Astrocyte of the cerebellum (primary cell): ENCODE data around the gene RHOT2.
"Not testable (repeated sequence)": the region's sequence is repeated elsewhere in the genome, so short reads cannot be mapped to it uniquely, and the experiment has no call there.

ENCODE experiments used
- DNase-seq: peaks from one replicate; pipeline ENCODE4 v3.0.0-alpha.2; 2011; ENCODE audit warnings: low read depth
- H3K4me3 ChIP-seq: 2 replicates; pipeline ENCODE4 v1.5.1; 2011; ENCODE audit warnings: mild to moderate bottlenecking, low read depth, low read length, moderate library complexity
- CTCF ChIP-seq: IDR thresholded peaks from 2 replicates; pipeline ENCODE4 v1.5.1; 2012; ENCODE audit warnings: low read length, low read depth, moderate library complexity, mild to moderate bottlenecking; ENCODE audit errors: missing control alignments
- in situ Hi-C: cut with HindIII; loops from 2 replicates; pipeline ENCODE4 v1.10.0; 2017; ENCODE audit warnings: low sequenced_read_pairs

The RHOT2 gene

GRCh38 chr16:708959-709358 lies 41.0 kb downstream of the RHOT2 start:
- in situ Hi-C loops, result no loop called here
- H3K4me3 ChIP-seq, result no peak overlapping the region
- no peak for TF ChIP-seq CTCF
- no peak for DNase-seq

- H3K4me3 ChIP-seq, result no peak overlapping the region
- no peak for TF ChIP-seq CTCF
- in situ Hi-C loops, result loop anchor here (10.0 kb wide), 1 partner anchor 265 kb away; the partner anchor contains the start of gene LMF1
- no peak for DNase-seq
Measured at GRCh38 chr16:709566-710499, 41.9 kb downstream of the RHOT2 start.

DNA sequence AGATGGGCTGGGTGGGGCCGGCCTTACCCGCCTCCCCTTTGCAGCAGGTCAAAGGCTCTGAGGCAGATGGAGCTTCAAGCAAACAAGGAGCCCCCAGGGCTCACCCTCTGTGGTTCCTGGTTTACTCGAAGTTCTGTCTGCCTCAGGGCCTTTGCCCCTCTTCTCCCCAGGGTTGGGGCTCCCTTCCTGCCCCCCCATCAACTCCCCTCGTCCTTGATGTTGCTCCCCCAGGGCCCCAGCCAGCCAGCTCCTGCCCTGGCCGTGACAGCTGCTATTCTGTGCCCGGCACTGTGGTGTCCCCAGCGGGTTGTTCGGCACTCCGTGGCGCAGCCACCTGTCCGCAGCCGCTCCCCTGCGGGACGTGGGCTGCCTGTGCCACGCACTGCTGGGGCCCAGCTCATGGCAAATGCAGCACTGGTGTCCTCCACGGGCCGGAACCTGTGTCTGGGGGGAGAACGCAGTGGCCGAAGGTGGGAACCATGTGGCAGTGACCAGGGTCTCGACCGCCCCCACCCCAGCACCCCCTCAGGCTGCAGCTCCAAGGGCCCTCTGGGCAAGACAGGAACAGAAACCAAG lies 42.7 kb downstream of the RHOT2 start:
- no peak for DNase-seq
- H3K4me3 ChIP-seq, result no peak overlapping the region
- in situ Hi-C loops, result loop anchor here (10.0 kb wide), 1 partner anchor 264 kb away; the partner anchor contains the start of gene LMF1
- no peak for TF ChIP-seq CTCF

DNA sequence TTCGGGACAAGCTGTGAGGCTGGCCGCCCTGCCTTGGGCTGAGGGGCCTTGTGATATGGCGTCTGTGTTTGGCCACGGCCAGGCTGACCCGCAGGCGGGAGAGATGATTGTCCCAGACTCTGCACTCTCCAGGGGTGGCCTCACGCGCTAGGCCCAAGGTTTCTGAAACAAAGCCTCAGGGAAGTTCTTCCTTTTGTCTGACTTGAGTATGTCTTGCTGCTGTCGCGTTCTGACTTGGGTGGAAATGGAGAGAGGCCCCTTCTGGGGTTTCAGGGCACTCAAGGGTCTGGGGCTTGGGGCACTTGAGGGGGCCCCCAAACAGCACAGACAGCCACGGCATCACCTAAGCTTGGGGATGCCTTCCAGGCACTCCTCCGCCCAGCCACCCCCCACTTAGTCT lies 43.2 kb downstream of the RHOT2 start:
- TF ChIP-seq CTCF, result no peak
- in situ Hi-C loops, result loop anchor here (10.0 kb wide), 1 partner anchor 264 kb away; the partner anchor contains the start of gene LMF1
- no peak overlapping the region for H3K4me3 ChIP-seq
- DNase-seq, result no peak

DNA sequence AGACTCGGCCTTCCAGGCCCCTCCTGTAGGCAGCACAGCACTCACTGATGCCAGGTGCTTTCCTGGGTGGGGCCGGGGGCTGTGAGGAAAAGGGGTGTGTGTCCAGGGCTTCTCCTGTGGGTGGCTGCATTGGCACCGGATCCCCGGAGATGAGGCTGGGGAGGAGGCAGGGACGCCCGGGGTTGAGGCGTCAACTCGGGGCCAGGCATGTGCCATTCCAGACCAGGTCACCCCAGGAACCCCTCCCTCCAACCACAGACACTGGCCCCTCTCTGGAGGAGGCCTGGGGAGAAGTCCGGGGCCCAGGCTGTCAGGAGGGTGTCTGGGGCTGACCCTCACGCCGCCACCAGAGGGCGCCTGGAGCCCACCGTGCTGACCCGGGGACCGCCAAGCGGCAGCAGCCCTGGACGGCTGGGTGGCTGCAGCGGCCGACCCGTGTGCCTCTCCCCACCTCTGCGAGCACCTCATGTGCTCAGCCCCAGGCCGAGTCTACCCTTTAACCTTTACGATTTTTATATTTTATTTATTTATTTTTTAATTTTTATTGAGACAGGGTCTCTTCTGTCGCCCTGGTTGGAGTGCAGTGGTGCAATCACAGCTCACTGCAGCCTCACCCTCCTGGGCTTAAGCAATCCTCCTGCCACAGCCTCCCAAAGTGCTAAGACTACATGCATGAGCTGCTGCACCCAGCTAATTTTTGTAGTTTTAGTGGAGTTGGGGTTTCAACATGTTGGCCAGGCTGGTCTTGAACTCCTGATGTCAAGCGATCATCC lies 43.8 kb downstream of the RHOT2 start:
- peak; percentile 86 for TF ChIP-seq CTCF
- no peak overlapping the region for H3K4me3 ChIP-seq
- DNase-seq, result no peak
- in situ Hi-C loops, result loop anchor here (10.0 kb wide), 1 partner anchor 263 kb away; the partner anchor contains the start of gene LMF1

GRCh38 chr16:712740-713250 lies 44.9 kb downstream of the RHOT2 start:
- DNase-seq, result peak; percentile 75
- TF ChIP-seq CTCF, result peak; percentile 42
- H3K4me3 ChIP-seq, result not testable (repeated sequence)
- in situ Hi-C loops, result loop anchor here (10.0 kb wide), 1 partner anchor 262 kb away; the partner anchor contains the start of gene LMF1
